ENCODE results near the gene TSPAN9. TPM values are rescaled to one million over a fixed set of nuclear protein-coding genes. Genes with fewer than 3 reads are reported as not detected.

Gene TSPAN9
- total RNA-seq, 1 donor from 2014 or later = 49.4 TPM

GRCh38 chr12:3296409-3296701, 219.2 kb downstream of the TSPAN9 start:
- Mint-ChIP-seq H3K9me3 (no peaks in the 10 kb centered on the region), H3K4me1 (peaks cover 17% of the 10 kb centered on the region), H3K27ac (no peak overlapping the region), H3K27me3 (ENCODE audit: low read depth) (peaks cover 18% of the 10 kb centered on the region), H3K36me3 (no peaks in the 10 kb centered on the region), H3K4me3 (no peak overlapping the region)
- no peak for TF ChIP-seq CTCF (IDR thresholded peaks at IDR 0.05; ENCODE audit: unreplicated experiment)
- no peak for DNase-seq (ENCODE audit: low spot score in 2 of 2, unreplicated experiment in 2 of 2)

DNA sequence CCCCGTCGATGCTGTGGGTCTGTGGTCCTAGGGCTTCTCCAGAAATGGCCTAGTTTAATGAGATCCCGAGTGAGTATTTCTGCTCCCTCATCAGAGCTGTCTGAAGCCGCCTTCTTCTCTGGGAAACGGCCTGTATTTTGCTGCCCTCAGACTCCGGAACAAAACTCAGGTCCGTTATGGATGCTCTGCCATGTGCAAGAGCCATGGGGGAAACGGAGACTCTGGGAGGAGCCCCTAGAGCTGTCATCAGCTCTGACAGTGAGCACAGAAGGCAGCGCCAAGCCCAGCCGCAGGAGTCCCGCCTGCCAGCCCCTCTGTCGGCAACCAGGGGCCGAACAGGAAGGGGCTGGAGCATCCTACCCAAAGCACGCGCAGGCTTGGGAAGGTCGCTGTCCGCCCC, 221.4 kb downstream of the TSPAN9 start:
- H3K4me1 Mint-ChIP-seq = peaks cover 17% of the 10 kb centered on the region
- TF ChIP-seq CTCF (IDR thresholded peaks at IDR 0.05; ENCODE audit: unreplicated experiment) = no peak
- no peak overlapping the region for H3K27ac Mint-ChIP-seq
- peaks cover 29% of the 10 kb centered on the region for H3K27me3 Mint-ChIP-seq (ENCODE audit: low read depth)
- no peak overlapping the region for H3K4me3 Mint-ChIP-seq
- H3K36me3 Mint-ChIP-seq = no peaks in the 10 kb centered on the region
- DNase-seq (ENCODE audit: low spot score in 2 of 2, unreplicated experiment in 2 of 2) = no peak
- H3K9me3 Mint-ChIP-seq = no peaks in the 10 kb centered on the region

DNA sequence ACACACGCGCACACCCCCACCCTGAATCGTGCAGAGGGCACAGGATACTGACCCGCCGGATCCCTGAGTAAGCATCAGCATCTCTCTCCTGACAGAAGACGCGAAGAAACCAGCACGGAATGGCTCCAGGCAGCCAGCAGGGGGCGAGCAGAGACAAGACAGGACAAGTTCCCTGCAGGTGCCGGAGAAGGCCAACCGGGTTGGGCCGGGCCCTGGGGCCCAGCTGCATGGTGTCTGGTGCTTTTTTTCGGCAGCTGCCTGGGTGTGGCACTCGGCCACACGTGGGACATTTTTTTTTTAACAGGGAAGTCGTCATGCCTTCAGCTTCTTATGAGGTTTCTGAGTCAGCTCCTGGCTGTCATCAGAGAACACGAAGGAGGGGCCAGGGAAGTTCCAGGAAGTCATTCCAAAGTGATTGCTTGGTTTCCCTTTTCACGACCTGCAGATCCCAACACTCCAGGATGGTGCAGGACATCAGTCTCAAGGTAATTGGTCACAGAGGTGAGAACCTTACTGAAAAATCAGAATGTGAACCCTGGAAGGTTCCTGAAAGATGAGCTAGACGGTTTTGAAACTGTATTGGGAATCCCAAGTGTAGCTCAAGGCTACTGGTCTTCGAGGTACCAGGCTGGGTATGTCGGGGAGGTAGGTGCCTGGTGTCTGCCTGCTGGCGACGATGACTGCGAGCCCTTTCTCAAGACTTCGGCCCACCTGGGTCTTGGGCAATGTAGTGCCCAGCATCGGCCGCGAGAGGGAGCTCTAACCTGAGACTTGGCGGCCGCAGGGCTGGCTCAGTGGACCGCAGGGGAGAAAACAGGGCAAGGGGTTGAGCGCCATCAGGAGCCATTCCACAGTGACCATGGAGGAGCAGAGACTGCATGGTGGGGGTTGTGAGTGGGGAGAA, 223.0 kb downstream of the TSPAN9 start:
- H3K36me3 Mint-ChIP-seq = no peaks in the 10 kb centered on the region
- H3K27ac Mint-ChIP-seq = peak overlapping the region; percentile 90
- peaks cover 17% of the 10 kb centered on the region for H3K4me1 Mint-ChIP-seq
- DNase-seq (ENCODE audit: low spot score in 2 of 2, unreplicated experiment in 2 of 2) = peak; percentile 63 to 85
- H3K4me3 Mint-ChIP-seq = peak overlapping the region; percentile 62
- peak; percentile 94 for TF ChIP-seq CTCF (IDR thresholded peaks at IDR 0.05; ENCODE audit: unreplicated experiment)
- peaks cover 35% of the 10 kb centered on the region for H3K27me3 Mint-ChIP-seq (ENCODE audit: low read depth)
- no peaks in the 10 kb centered on the region for H3K9me3 Mint-ChIP-seq

- Mint-ChIP-seq H3K27ac (no peak overlapping the region), H3K4me3 (no peak overlapping the region), H3K36me3 (no peaks in the 10 kb centered on the region), H3K4me1 (peaks cover 11% of the 10 kb centered on the region), H3K27me3 (ENCODE audit: low read depth) (peaks cover 35% of the 10 kb centered on the region), H3K9me3 (no peaks in the 10 kb centered on the region)
- DNase-seq (ENCODE audit: low spot score in 2 of 2, unreplicated experiment in 2 of 2) = no peak
- no peak for TF ChIP-seq CTCF (IDR thresholded peaks at IDR 0.05; ENCODE audit: unreplicated experiment)
Measured at GRCh38 chr12:3300833-3301401, 223.7 kb downstream of the TSPAN9 start.

GRCh38 chr12:3302401-3303041, 225.3 kb downstream of the TSPAN9 start:
- H3K4me3 Mint-ChIP-seq = no peak overlapping the region
- H3K9me3 Mint-ChIP-seq = no peaks in the 10 kb centered on the region
- no peaks in the 10 kb centered on the region for H3K36me3 Mint-ChIP-seq
- H3K4me1 Mint-ChIP-seq = peaks cover 12% of the 10 kb centered on the region
- no peak for DNase-seq (ENCODE audit: low spot score in 2 of 2, unreplicated experiment in 2 of 2)
- H3K27me3 Mint-ChIP-seq (ENCODE audit: low read depth) = peaks cover 34% of the 10 kb centered on the region
- TF ChIP-seq CTCF (IDR thresholded peaks at IDR 0.05; ENCODE audit: unreplicated experiment) = no peak
- H3K27ac Mint-ChIP-seq = no peak overlapping the region

Measured in mesothelial cell of epicardium (in vitro differentiated cells).